ENCODE measurements around the gene LRRC3C.

GRCh38 chr17:39903158-39903884 is 24.2 kb upstream of the LRRC3C start:
- TF ChIP-seq CTCF (IDR thresholded peaks at IDR 0.05 in 8 of 11, conservative IDR thresholded peaks at IDR 0.05 in 3 of 11) (no peak), POLR2AphosphoS5 (IDR thresholded peaks at IDR 0.05) (no peak), POLR2A (IDR thresholded peaks at IDR 0.05) (no peak)
